GM12878 (cell line): ENCODE data around the gene EFHD2. TPM values are rescaled to one million over a fixed set of nuclear protein-coding genes. Genes with fewer than 3 reads are reported as not detected.
A peak's percentile ranks its signal among the peaks of the same experiment; 100 is the strongest.

Experiments
- ATAC-seq: fragments of 200-7000 bp; cut with Tn5 transposase; 3 replicates; pipeline ENCODE4 v1.9.1; 2020; ENCODE audit warnings: mild to moderate bottlenecking, moderate library complexity
- BruUV-seq: library from RNA; stranded (reverse); fragments of 400-500 nt; replicated peaks from 2 replicates; lab custom pipeline; 2021; lab: Mats Ljungman, UMichigan
- CTCF ChIA-PET: fragments of 300-600 bp; sonication (Branson Sonifier 250); formaldehyde crosslinking; extraction: SDS; loops from one replicate; lab custom pipeline; 2021; ENCODE audit warnings: inconsistent platforms; lab: Yijun Ruan, JAX
- POLR2A ChIA-PET: fragments of 350-600 bp; formaldehyde crosslinking; extraction: SDS; loops from one replicate; lab custom pipeline; 2021; ENCODE audit warnings: inconsistent platforms; lab: Charles Lee
- RAD21 ChIA-PET: fragments of 300-600 bp; sonication (Branson Sonifier 250); formaldehyde crosslinking; loops from one replicate; lab custom pipeline; 2023; ENCODE audit warnings: antibody characterized with exemption; ENCODE audit not compliant: unreplicated experiment; lab: Charles Lee
- SMC1A ChIA-PET: fragments of 300-600 bp; sonication (Branson Sonifier 250); formaldehyde crosslinking; loops from one replicate; lab custom pipeline; 2023; ENCODE audit not compliant: unreplicated experiment, uncharacterized antibody; lab: Charles Lee
- DNase-seq: peaks from one replicate; pipeline ENCODE4 v3.0.0-alpha.2; 2011; ENCODE audit warnings: low read depth, low spot score
- FAIRE-seq: peaks from 3 replicates; lab custom pipeline; 2011; peaks lifted over from hg19 to GRCh38; lab: Jason Lieb, UNC
- H2AFZ ChIP-seq: 2 replicates; pipeline ENCODE4 v1.6.0; 2011; ENCODE audit warnings: low read depth, low read length, control low read depth; ENCODE audit not compliant: control insufficient read depth
- H3K27ac ChIP-seq: 2 replicates; pipeline ENCODE4 v1.5.1; 2011; ENCODE audit warnings: control low read depth; ENCODE audit not compliant: control insufficient read depth, insufficient read depth
- H3K27me3 ChIP-seq, 2 experiments: replicated peaks in 1 of 2; 2 replicates each; pipeline versions ENCODE4 v1.6.0 to v1.6.1; 2011; ENCODE audit warnings: low read length in 1 of 2; ENCODE audit not compliant: control insufficient read depth in 2 of 2, insufficient read depth in 2 of 2
- H3K36me3 ChIP-seq, 2 experiments: 2 replicates each; pipeline ENCODE4 v1.5.1; 2011; ENCODE audit warnings: low read length in 1 of 2; ENCODE audit not compliant: control insufficient read depth in 2 of 2, insufficient read depth in 2 of 2
- H3K4me1 ChIP-seq: 2 replicates; pipeline ENCODE4 v1.6.1; 2011; ENCODE audit warnings: mild to moderate bottlenecking, low read length, moderate library complexity, mixed read lengths; ENCODE audit not compliant: control insufficient read depth, insufficient read depth
- H3K4me2 ChIP-seq: 2 replicates; pipeline ENCODE4 v1.6.0; 2011; ENCODE audit warnings: control low read depth; ENCODE audit not compliant: control insufficient read depth, insufficient read depth
- H3K4me3 ChIP-seq: fragments of 200-600 bp; sonication (generic); 2 replicates; pipeline ENCODE4 v1.5.1; 2016
- H3K79me2 ChIP-seq: 2 replicates; pipeline ENCODE4 v1.6.0; 2011; ENCODE audit warnings: low read length; ENCODE audit not compliant: control insufficient read depth, insufficient read depth
- H3K9ac ChIP-seq: 2 replicates; pipeline ENCODE4 v1.8.0; 2011; ENCODE audit warnings: low read length, control low read depth, mixed read lengths; ENCODE audit not compliant: control insufficient read depth, insufficient read depth
- H3K9me3 ChIP-seq: replicated peaks from 3 replicates; pipeline ENCODE4 v1.5.1; 2011; ENCODE audit warnings: mild to moderate bottlenecking, low read length; ENCODE audit not compliant: control insufficient read depth, insufficient read depth
- H4K20me1 ChIP-seq: 2 replicates; pipeline ENCODE4 v1.6.0; 2011; ENCODE audit not compliant: control insufficient read depth, insufficient read depth
- CREM ChIP-seq: IDR thresholded peaks from 2 replicates; pipeline ENCODE4 v1.6.1; 2014; ENCODE audit warnings: antibody characterized with exemption, low read depth
- HDAC6 ChIP-seq: fragments of 200-600 bp; sonication (generic); IDR thresholded peaks from one replicate; pipeline ENCODE4 v1.8.0; 2017; ENCODE audit warnings: antibody characterized with exemption; ENCODE audit not compliant: unreplicated experiment
- SMC3 ChIP-seq: IDR thresholded peaks from 2 replicates; pipeline ENCODE4 v1.6.1; 2011; ENCODE audit warnings: low read length, improper control_type of control experiment, borderline replicate concordance
- SREBF1 ChIP-seq: IDR thresholded peaks from 2 replicates; pipeline ENCODE4 v1.6.1; 2012; ENCODE audit warnings: mild to moderate bottlenecking, low read length
- ZNF217 ChIP-seq: fragments of 450-650 bp; IDR thresholded peaks from 2 replicates; pipeline ENCODE4 v1.6.1; 2017; ENCODE audit warnings: antibody characterized with exemption, mild to moderate bottlenecking
- WGBS: methylation state at CpG from one replicate; pipeline ENCODE4 v1.1.6; 2016; ENCODE audit warnings: low lambda C conversion rate; ENCODE audit not compliant: insufficient replicate concordance, insufficient coverage; ENCODE audit errors: missing lambda C conversion rate; 5-methylcytosine and 5-hydroxymethylcytosine counted together
- in situ Hi-C: fragments of 300-500 bp; cut with MboI; formaldehyde crosslinking; loops from 9 replicates; pipeline ENCODE4 v1.14.3; 2018; ENCODE audit warnings: mixed read lengths
- intact Hi-C: fragments of 100-400 bp; cut with micrococcal nuclease; formaldehyde crosslinking; loops from one replicate; pipeline ENCODE4 v1.14.2; 2022; ENCODE audit not compliant: unreplicated experiment
- polyA plus RNA-seq, 11 experiments: library from polyadenylated mRNA; depleted of rRNA in 4 of 11; unstranded in 6 of 11; stranded (reverse) in 5 of 11; fragments of >200 nt; fragmentation: Nextera tagmentation in 4 of 11; fragmentation: Illumina TruSeq in 1 of 11; extraction: Ambion mirVana in 4 of 11; extraction: Trizol in 1 of 11; gene quantifications; 1 replicate in 1 of 11; 2 replicates in 10 of 11; pipeline versions ENCODE4 v1.2.1 to v1.2.3, GENCODE V29; 2011 to 2016; ENCODE audit warnings: inconsistent platforms in 2 of 11, missing spikeins in 2 of 11, low read depth in 1 of 11
- total RNA-seq, 4 experiments: library from RNA; depleted of rRNA in 3 of 4; stranded (reverse); fragments of >200 nt in 3 of 4; fragmentation: Illumina TruSeq in 1 of 4; extraction: Trizol in 1 of 4; gene quantifications; 2 replicates each; pipeline versions ENCODE4 v1.2.1 to v1.2.3, GENCODE V29; 2013 to 2021
- TF ChIP-seq, protein P1 (sequence below): fragments of 450-650 bp; IDR thresholded peaks from 2 replicates; pipeline ENCODE4 v1.6.1; 2016; ENCODE audit warnings: mild to moderate bottlenecking

The EFHD2 gene
- total and polyA plus RNA-seq, 10 of the 15 experiments (the other 5 are each of a cell fraction or from before 2014, with no cell fraction given) = 4.0 to 114 (median 66.1) TPM

- no peak for TF ChIP-seq ZNF217
- TF ChIP-seq HDAC6 = no peak
- peak; percentile 86 for TF ChIP-seq SMC3
- no peak for TF ChIP-seq CREM
Observed at GRCh38 chr1:15430787-15431570, 21.3 kb downstream of the EFHD2 start (continued).

DNA sequence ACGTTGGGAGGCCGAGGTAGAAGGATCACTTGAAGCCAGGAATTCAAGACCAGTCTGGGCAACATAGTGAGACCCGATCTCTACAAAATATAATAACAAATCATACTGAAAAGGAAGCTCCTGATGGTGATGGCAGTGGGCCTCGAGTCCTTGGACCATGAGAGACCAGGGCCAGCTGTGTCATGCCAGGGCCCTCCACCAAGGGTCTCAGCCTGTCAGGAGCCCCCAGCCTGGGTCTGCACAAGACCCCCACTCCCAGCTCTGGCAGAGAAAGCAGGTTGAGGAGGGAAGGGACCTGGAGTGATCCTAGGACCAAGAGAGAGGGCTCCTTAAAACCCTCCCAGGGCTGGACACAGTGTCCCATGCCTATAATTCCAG lies 21.9 kb downstream of the EFHD2 start:
- Histone ChIP-seq H3K4me3 (no peak overlapping the region), H3K27ac (no peak overlapping the region), H3K4me1 (no peaks in the 10 kb centered on the region), H4K20me1 (no peaks in the 10 kb centered on the region), H3K9me3 (no peaks in the 10 kb centered on the region), H3K79me2 (no peaks in the 10 kb centered on the region), H3K9ac (no peak overlapping the region), H3K27me3 (no peaks in the 10 kb centered on the region), H3K4me2 (no peak overlapping the region), H2AFZ (no peak overlapping the region), H3K36me3 (peaks cover 4 to 13% of the 10 kb centered on the region in 2 experiments; a peak in 3 of 4 replicates)
- CTCF ChIA-PET = interaction anchor here (0.7 to 10.2 kb wide), 22 partner anchors 10 to 306 kb away, joined by 3 to 178 read pairs (median 4); no protein-coding TSS in a partner anchor
- FAIRE-seq (peak; percentile 35), DNase-seq (no peak), ATAC-seq (no peak)
- RAD21 ChIA-PET = interaction anchor here (1.0 to 3.5 kb wide), 8 partner anchors 15 to 303 kb away, joined by 3 to 22 read pairs (median 7); partner anchors contain the start of gene EFHD2
- SMC1A ChIA-PET = interaction anchor here (0.5 to 6.2 kb wide), 11 partner anchors 10 to 170 kb away, joined by 3 to 64 read pairs (median 4); no protein-coding TSS in a partner anchor
- intact Hi-C loops = loop anchor here (1.0 to 5.0 kb wide), 2 partner anchors 108 to 301 kb away; no protein-coding TSS in a partner anchor
- in situ Hi-C loops = no loop called here
- POLR2A ChIA-PET = interaction anchor here (0.6 to 1.3 kb wide), 3 partner anchors 10 to 275 kb away, joined by 3 to 6 read pairs (median 4); no protein-coding TSS in a partner anchor
- TF ChIP-seq SREBF1 = no peak
- TF ChIP-seq ZNF217 = no peak
- TF ChIP-seq, protein P1, sequence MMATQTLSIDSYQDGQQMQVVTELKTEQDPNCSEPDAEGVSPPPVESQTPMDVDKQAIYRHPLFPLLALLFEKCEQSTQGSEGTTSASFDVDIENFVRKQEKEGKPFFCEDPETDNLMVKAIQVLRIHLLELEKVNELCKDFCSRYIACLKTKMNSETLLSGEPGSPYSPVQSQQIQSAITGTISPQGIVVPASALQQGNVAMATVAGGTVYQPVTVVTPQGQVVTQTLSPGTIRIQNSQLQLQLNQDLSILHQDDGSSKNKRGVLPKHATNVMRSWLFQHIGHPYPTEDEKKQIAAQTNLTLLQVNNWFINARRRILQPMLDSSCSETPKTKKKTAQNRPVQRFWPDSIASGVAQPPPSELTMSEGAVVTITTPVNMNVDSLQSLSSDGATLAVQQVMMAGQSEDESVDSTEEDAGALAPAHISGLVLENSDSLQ = no peak
- no TSS peak for BruUV-seq
- WGBS = 56% methylated on average over 4 of the region's 4 CpGs
